CD4-positive, alpha-beta T cell treated with Interleukin-17A for 1 hour (primary cell): ENCODE data around the gene NPEPL1.
A peak's percentile ranks its signal among the peaks of the same experiment; 100 is the strongest.
"Not testable (repeated sequence)": the region's sequence is repeated elsewhere in the genome, so short reads cannot be mapped to it uniquely, and the experiment has no call there.

Experiments
- DNase-seq: peaks from one replicate; pipeline ENCODE4 v3.0.0-alpha.2; 2020

The NPEPL1 gene

GRCh38 chr20:58692579-58693225 is at the start of gene NPEPL1:
NPEPL1 (plus strand) TSS chr20:58692800; CDS start chr20:58692901, 101 bp downstream.
- peak; percentile 55 for DNase-seq

GRCh38 chr20:58642896-58643295 is 49.7 kb upstream of the NPEPL1 start:
- DNase-seq, result not testable (repeated sequence)

GRCh38 chr20:58645412-58645968 is 47.1 kb upstream of the NPEPL1 start:
- no peak for DNase-seq

GRCh38 chr20:58646257-58646656 is 46.3 kb upstream of the NPEPL1 start:
- DNase-seq, result no peak

- DNase-seq, result no peak
Measured at GRCh38 chr20:58646703-58647102, 45.9 kb upstream of the NPEPL1 start.

GRCh38 chr20:58647162-58647795 is 45.3 kb upstream of the NPEPL1 start:
- DNase-seq, result peak; percentile 35

- DNase-seq, result no peak
Measured at GRCh38 chr20:58647796-58648501, 44.7 kb upstream of the NPEPL1 start.

GRCh38 chr20:58648502-58648825 is 44.1 kb upstream of the NPEPL1 start:
- not testable (repeated sequence) for DNase-seq

GRCh38 chr20:58649288-58650180 is 43.1 kb upstream of the NPEPL1 start:
- DNase-seq, result peak; percentile 37

- peak; percentile 43 for DNase-seq
Measured at GRCh38 chr20:58650181-58650775, 42.3 kb upstream of the NPEPL1 start.

GRCh38 chr20:58650776-58651558 is 41.6 kb upstream of the NPEPL1 start, which contains the start of gene STX16:
STX16 (plus strand) TSS chr20:58651283; CDS start chr20:58652007, 724 bp downstream.
- peak; percentile 90 for DNase-seq

GRCh38 chr20:58651559-58651945 is 41.0 kb upstream of the NPEPL1 start:
- DNase-seq, result no peak

- peak; percentile 89 for DNase-seq
Measured at GRCh38 chr20:58651946-58652605, 40.5 kb upstream of the NPEPL1 start.

- DNase-seq, result peak; percentile 42
Measured at GRCh38 chr20:58652606-58653294, 39.9 kb upstream of the NPEPL1 start.

GRCh38 chr20:58654337-58654736 is 38.3 kb upstream of the NPEPL1 start:
- no peak for DNase-seq

GRCh38 chr20:58655328-58656107 is 37.1 kb upstream of the NPEPL1 start:
- no peak for DNase-seq

GRCh38 chr20:58656831-58657230 is 35.8 kb upstream of the NPEPL1 start:
- no peak for DNase-seq

GRCh38 chr20:58657262-58657661 is 35.3 kb upstream of the NPEPL1 start:
- no peak for DNase-seq

- no peak for DNase-seq
Measured at GRCh38 chr20:58657986-58658385, 34.6 kb upstream of the NPEPL1 start.
